ES-I3 (cell line): ENCODE results near the gene BNIP3.
"Not testable (repeated sequence)": the region's sequence is repeated elsewhere in the genome, so short reads cannot be mapped to it uniquely, and the experiment has no call there.

Experiments
- H3K36me3 ChIP-seq: 2 replicates; pipeline ENCODE4 v1.6.1; 2013; ENCODE audit warnings: mild to moderate bottlenecking, low read length, control low read depth, moderate library complexity; ENCODE audit not compliant: insufficient read depth
- H3K4me1 ChIP-seq: 2 replicates; pipeline ENCODE4 v1.6.1; 2013; ENCODE audit warnings: mild to moderate bottlenecking, control low read depth, low read length; ENCODE audit not compliant: insufficient read depth
- H3K9ac ChIP-seq: 2 replicates; pipeline ENCODE4 v1.6.1; 2013; ENCODE audit warnings: low read depth, mild to moderate bottlenecking, low read length, moderate library complexity
- H3K9me3 ChIP-seq: 2 replicates; pipeline ENCODE4 v1.6.1; 2013; ENCODE audit warnings: mild to moderate bottlenecking, low read length, moderate library complexity; ENCODE audit not compliant: control insufficient read depth, insufficient read depth

The BNIP3 gene

DNA sequence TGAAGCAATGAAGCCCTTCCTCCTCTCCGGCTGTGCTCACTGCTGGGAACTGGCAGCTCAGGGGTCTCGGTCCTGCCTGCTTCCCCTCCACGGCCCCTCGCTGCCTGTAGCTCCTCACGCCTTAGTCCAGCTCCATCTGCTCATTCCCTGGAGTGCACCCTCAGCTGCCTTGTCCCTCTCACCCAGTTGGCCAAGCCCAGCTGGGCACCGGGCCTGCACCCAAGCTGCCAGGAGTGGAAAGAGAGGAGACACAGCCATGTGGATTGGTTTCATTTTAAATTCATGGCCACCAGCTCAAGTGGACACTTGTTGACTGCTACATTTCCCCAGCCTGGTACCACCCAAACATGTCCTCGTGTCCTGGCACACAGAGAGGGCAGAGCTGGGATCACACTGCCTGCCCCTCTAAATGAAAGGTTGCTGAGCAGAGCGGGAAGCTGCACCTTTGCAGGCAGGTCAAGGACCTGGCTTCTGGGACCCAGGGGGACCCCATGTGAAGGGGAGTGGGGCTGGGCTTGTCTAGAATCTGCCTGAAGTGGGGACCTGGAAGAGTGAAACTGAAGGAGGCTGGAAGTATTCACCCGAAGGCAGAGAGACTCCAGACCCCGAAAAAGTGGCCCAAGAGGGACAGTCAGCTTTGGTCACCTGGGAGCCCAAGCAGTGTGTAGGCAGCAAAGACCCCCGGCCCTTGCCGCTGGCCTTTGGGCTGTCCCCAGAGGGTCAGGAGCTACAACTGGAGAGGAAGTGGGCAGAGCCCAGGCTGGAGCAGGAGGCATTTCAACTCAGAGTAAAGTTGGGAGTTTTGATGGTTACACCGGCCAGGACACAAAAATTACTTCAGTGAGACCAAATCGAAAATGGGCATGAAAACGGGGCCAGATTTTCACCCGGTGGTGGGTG lies 15.0 kb upstream of the BNIP3 start:
- H3K36me3 ChIP-seq = no peaks in the 10 kb centered on the region
- H3K4me1 ChIP-seq = peaks cover 30% of the 10 kb centered on the region
- H3K9ac ChIP-seq = no peak overlapping the region
- no peaks in the 10 kb centered on the region for H3K9me3 ChIP-seq

DNA sequence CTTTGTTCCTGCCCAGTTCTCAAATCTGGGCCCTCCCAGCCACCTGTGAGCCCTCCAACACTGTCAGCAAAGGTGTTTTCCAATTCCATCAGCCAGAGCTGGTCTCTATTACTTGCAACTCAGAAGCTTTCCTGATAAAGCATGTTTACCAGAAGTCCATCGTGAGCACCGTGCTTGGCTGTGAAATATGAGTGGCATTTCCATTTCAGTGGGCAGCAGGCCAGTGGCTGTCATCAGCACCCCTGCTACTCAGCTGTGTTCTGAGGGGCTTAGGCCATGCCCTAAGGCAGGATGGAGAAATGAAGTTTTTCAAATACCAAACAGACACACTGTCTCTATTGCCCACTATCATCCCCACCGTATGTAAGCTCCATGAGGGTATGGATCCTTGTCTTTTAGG lies 12.7 kb upstream of the BNIP3 start:
- no peaks in the 10 kb centered on the region for H3K36me3 ChIP-seq
- no peaks in the 10 kb centered on the region for H3K9me3 ChIP-seq
- H3K9ac ChIP-seq = no peak overlapping the region
- peaks cover 25% of the 10 kb centered on the region for H3K4me1 ChIP-seq

DNA sequence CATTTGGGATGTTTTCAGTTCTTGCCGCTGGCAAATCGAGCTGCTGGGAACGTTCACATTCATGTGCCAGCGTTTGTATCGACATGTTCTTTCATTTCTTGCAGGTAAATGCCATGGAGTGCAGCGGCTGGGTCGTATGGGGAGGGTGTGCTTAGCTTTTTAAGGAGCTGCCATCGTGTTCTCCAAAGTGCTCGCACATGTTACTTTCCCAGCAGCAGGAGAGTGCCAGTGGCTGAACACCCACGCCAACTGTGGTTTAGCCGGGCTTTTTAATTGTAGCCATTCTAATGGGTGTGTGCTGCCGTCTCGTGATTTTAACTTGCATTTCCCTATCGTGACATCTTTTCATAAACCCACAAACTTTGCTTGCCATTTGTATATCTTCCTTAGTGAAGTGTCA lies 11.6 kb upstream of the BNIP3 start:
- Histone ChIP-seq H3K4me1 (peaks cover 14% of the 10 kb centered on the region), H3K9ac (no peak overlapping the region), H3K36me3 (no peaks in the 10 kb centered on the region), H3K9me3 (no peaks in the 10 kb centered on the region)

DNA sequence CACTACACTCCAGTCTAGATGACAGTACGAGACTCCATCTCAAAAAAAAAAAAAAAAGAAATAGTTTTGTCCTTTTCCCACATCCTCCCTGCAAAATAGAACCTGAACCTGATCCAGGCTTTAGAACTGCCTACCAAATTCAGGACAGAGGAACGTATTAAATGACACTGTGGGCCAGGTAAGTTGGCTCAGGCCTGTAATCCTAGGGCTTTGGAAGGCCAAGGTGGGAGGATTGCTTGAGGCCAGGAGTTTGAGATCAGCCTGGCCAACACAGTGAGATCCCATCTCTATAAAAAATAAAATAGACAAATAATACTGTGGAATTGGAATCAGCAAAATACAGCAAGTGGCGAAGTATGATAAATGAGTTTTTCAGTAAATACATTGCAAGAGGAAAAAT lies 10.0 kb upstream of the BNIP3 start:
- no peaks in the 10 kb centered on the region for H3K9me3 ChIP-seq
- no peaks in the 10 kb centered on the region for H3K36me3 ChIP-seq
- H3K9ac ChIP-seq = no peak overlapping the region
- H3K4me1 ChIP-seq = no peaks in the 10 kb centered on the region

DNA sequence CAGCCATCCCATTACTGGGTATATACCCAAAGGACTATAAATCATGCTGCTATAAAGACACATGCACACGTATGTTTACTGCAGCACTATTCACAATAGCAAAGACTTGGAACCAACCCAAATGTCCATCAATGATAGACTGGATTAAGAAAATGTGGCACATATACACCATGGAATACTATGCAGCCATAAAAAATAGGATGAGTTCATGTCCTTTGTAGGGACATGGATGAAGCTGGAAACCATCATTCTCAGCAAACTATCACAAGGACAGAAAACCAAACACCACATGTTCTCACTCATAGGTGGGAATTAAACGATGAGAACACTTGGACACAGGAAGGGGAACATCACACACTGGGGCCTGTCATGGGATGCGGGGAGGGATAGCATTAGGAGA lies 6.1 kb upstream of the BNIP3 start:
- not testable (repeated sequence) for H3K9me3 ChIP-seq, H3K36me3 ChIP-seq, H3K9ac ChIP-seq, H3K4me1 ChIP-seq

DNA sequence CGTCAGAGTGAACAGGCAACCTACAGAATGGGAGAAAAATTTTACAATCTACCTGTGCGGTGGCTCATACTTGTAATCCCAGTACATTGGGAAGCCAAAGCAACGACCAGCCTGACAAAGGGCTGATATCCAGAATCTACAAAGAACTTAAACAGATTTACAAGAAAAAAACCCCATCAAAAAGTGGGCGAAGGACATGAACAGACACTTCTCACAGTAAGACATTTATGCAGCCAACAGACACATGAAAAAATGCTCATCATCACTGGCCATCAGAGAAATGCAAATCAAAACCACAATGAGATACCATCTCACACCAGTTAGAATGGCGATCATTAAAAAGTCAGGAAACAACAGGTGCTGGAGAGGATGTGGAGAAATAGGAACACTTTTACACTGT lies 5.6 kb upstream of the BNIP3 start:
- H3K9me3 ChIP-seq, H3K36me3 ChIP-seq, H3K4me1 ChIP-seq, H3K9ac ChIP-seq: not testable (repeated sequence)

DNA sequence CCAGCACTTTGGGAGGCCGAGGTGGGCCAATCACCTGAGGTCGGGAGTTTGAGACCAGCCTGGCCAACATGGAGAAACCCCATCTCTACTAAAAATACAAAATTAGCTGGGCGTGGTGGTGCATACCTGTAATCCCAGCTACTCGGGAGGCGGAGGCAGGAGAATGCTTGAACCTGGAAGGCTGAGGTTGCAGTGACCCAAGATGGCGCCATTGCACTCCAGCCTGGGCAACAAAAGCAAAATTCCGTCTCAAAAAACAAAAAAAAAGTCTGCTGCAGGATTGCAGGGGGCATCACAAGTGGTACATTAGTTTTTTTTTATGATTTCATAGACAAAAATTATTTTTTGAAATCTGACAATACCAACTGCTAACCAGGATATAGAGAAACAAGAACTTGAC lies 5.1 kb upstream of the BNIP3 start:
- not testable (repeated sequence) for H3K36me3 ChIP-seq, H3K9ac ChIP-seq, H3K9me3 ChIP-seq, H3K4me1 ChIP-seq

DNA sequence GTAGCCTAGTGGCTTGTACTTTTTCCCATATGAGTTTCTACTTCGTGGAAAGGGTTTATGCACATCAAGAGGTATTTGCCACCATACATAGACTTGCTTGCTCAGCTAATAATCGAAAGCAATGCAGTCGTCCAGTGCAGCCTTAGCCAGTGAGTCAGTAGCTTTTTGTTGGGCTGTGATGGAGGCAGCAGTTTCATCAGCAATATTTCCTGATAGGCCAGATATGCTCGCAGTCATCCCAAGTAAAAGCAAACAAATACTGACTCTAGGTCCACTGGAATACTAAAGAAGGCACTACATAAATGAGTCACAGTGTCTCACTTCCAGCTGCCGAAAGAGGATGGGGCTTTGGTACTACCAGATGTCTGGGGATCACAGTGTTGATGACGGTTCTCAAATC lies 2.1 kb upstream of the BNIP3 start:
- Histone ChIP-seq H3K36me3 (no peaks in the 10 kb centered on the region), H3K9me3 (no peaks in the 10 kb centered on the region; the same call in 1 of the 2 replicates), H3K4me1 (peaks cover 10% of the 10 kb centered on the region), H3K9ac (no peak overlapping the region)

DNA sequence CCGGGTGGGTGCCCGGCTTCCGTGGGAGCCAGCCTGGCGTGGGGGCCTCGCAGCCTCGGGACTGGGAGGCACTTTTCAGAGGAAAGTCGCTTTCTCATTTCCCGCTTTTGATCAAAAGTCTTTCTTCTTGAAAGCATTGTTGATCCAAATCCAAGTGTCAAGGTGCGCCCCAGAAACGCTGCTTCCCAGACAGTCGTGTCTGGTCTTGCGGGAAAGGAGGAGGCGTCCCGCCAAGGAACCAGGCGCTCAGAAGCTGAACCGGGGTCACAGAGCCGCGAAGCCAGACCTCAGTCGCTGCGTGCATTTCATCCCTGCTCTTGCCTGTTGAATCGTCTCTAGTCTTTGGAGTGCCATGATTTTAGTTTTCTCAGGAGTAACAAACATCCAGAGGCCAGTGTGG lies 1.1 kb upstream of the BNIP3 start:
- Histone ChIP-seq H3K9ac (peak overlapping the region; percentile 62; the same call in 1 of the 2 replicates), H3K9me3 (no peaks in the 10 kb centered on the region; the same call in 1 of the 2 replicates), H3K36me3 (no peaks in the 10 kb centered on the region), H3K4me1 (peaks cover 19% of the 10 kb centered on the region)

DNA sequence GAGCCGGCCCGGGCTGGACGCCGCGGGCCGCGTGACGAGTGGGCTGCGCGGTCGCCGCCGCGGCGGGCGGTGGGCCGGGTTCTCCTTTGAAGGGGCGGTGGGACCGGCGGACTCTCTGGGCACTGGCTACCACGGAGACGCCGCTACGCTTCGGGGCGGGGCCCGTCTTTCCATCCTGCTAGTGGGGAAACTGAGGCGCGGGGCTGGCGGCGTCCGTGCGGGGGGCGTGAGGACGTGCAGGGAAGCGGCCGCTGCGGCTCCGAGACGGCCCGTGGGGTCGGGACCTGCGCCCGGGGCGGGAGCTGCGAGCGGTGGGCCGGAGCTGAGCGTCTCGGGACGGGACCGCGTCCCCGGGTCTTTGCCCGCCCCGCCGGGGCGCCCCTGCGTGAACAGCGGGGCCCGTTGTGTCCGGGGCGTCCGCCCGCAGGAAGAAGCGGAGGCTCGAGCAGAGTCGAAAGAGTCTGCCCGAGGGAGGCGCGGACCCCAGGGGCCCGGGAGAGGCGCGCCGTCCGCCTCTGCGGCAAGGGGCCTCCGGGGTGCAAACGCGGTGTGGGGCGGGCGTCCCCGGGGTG lies 548 bp upstream of the BNIP3 start:
- H3K9ac ChIP-seq = peak overlapping the region; percentile 62
- no peaks in the 10 kb centered on the region; the same call in 1 of the 2 replicates for H3K9me3 ChIP-seq

DNA sequence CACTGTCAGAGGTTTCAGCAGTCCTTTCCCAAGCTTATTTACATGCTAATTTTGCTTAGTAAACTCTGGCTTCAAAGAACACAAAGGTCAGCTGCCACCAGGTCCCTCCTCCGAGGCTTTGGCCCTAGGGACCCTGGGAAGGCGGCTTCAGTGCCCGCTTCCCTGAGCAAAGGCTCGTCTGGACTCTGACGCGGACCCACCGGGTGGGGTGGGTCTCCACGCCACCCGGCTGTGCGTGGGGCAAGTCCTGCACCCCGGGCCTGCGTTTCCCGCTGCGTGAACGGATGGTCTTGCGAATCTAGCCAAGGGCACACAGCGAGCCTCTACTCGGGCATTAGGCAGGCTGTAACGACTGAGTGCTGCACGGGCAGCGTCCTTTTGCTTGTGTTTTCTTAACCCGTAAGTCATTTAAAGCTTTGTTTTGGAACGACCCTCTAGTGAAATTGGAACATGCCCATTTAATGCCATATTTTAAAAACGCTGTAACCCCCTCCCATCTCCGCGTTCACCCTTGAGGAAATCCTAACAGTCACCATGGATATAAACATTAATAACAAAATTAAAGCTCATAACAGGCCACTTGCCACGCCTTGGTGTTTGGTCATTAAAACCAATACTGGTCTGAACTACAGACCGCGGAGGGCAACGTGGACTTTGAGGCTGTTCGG lies 828 bp downstream of the BNIP3 start:
- peaks cover 22% of the 10 kb centered on the region for H3K4me1 ChIP-seq
- no peaks in the 10 kb centered on the region; the same call in 1 of the 2 replicates for H3K9me3 ChIP-seq
- H3K36me3 ChIP-seq = no peaks in the 10 kb centered on the region
- H3K9ac ChIP-seq = peak overlapping the region; percentile 90

More for the DNA sequence above, 548 bp upstream of the BNIP3 start:
- Histone ChIP-seq H3K4me1 (peaks cover 22% of the 10 kb centered on the region), H3K36me3 (no peaks in the 10 kb centered on the region)

DNA sequence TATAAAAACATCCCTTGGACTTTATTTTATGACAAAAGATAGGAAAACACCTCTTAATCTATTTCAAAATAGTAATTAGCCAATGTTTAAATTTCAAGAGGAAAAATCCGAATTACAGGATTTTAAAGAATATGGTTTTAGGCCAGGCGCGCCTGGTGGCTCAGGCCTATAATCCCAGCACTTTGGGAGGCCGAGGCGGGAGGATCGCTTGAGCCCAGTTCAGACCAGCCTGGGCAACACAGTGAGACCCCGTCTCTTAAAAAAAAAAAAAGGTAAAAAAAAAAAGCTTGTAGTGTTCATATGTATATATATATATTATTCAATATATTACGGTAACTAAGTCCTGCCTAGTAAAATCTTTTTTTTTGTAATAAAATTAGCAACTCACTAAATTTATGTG lies 1.4 kb downstream of the BNIP3 start:
- H3K9me3 ChIP-seq = no peaks in the 10 kb centered on the region
- H3K4me1 ChIP-seq = peaks cover 22% of the 10 kb centered on the region
- no peaks in the 10 kb centered on the region for H3K36me3 ChIP-seq
- H3K9ac ChIP-seq = peak overlapping the region; percentile 90

DNA sequence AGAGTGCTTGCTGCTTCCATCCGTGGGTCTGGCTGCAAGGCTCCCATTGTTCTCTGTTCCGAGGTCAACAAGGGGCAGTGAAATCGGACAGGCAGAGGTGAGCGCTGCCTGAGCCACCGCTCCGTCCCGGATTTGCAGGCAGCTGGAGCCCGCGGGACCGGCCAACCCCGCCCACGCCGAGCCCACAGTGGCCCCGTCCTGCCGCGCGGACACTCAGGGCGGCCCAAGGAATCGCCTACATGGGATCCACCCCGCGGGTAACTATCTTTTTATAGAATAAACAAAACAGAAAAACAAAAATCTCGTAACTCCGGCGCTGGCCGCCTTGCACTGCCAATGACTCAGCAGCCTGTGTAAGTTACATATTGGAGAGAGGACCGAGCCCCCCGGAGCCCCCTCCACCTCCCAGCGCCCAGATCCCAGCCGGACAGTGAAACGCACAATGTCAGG lies 1.9 kb downstream of the BNIP3 start:
- Histone ChIP-seq H3K4me1 (peaks cover 22% of the 10 kb centered on the region), H3K9ac (peak overlapping the region; percentile 54), H3K36me3 (no peaks in the 10 kb centered on the region)

DNA sequence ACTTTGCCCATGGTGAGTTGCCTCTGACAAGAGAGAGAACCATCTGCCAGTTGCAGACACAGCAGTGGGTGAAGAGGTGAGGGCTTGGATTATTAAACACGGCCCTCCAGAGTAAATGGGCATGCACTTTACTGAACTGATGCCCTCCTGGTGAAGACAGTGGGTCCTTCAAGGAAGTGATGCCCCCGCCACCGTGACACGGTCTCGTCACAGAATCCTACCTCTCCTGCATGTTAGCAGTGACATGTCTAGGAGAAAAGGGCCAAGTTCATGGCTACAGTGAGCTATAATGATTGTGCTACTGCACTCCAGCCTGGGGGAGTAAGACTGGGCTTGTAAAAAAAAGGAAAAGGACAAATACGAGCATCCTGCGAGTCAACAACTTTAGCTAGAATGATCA lies 2.4 kb downstream of the BNIP3 start:
- Histone ChIP-seq H3K36me3 (no peaks in the 10 kb centered on the region), H3K9me3 (no peaks in the 10 kb centered on the region), H3K9ac (peak overlapping the region; percentile 54), H3K4me1 (peaks cover 22% of the 10 kb centered on the region)

More for the DNA sequence above, 1.9 kb downstream of the BNIP3 start:
- no peaks in the 10 kb centered on the region for H3K9me3 ChIP-seq
